Fibroblast of the aortic adventitia (primary cell): ENCODE results near the gene MOB3B. TPM values are rescaled to one million over a fixed set of nuclear protein-coding genes. Genes with fewer than 3 reads are reported as not detected.

Experiments used
- DNase-seq: peaks from one replicate; pipeline ENCODE4 v3.0.0-alpha.2; 2010; ENCODE audit warnings: low read depth
- H3K4me3 ChIP-seq: 2 replicates; pipeline ENCODE4 v1.5.1; 2011; ENCODE audit warnings: low read depth, mild to moderate bottlenecking, control low read depth, low read length, moderate library complexity
- CTCF ChIP-seq: IDR thresholded peaks from 2 replicates; pipeline ENCODE4 v1.5.1; 2011; ENCODE audit warnings: mild to moderate bottlenecking, low read length, control low read depth, inconsistent platforms; ENCODE audit not compliant: insufficient read depth
- total RNA-seq: library from RNA; depleted of rRNA; stranded (reverse); fragments of >200 nt; gene quantifications from 2 replicates; pipeline ENCODE4 v1.2.3, GENCODE V29; 2012; ENCODE audit warnings: low replicate concordance

MOB3B gene
- total RNA-seq, 1 donor = under 0.01 TPM

GRCh38 chr9:27429917-27430316 is 99.7 kb downstream of the MOB3B start:
- no peak for DNase-seq
- TF ChIP-seq CTCF = no peak
- no peak overlapping the region for H3K4me3 ChIP-seq

- TF ChIP-seq CTCF = no peak
These were observed 100.2 kb downstream of the MOB3B start for GRCh38 chr9:27429436-27429835.

GRCh38 chr9:27428551-27428950 is 101.1 kb downstream of the MOB3B start:
- TF ChIP-seq CTCF = no peak
- H3K4me3 ChIP-seq = no peak overlapping the region
- no peak for DNase-seq

More at GRCh38 chr9:27429436-27429835, 100.2 kb downstream of the MOB3B start:
- H3K4me3 ChIP-seq = no peak overlapping the region
- DNase-seq = no peak

- TF ChIP-seq CTCF = no peak
- no peak overlapping the region for H3K4me3 ChIP-seq
- no peak for DNase-seq
These were observed 102.4 kb downstream of the MOB3B start for GRCh38 chr9:27427272-27427643.

GRCh38 chr9:27426511-27427271 is 102.9 kb downstream of the MOB3B start:
- no peak for TF ChIP-seq CTCF
- H3K4me3 ChIP-seq = no peak overlapping the region
- DNase-seq = no peak

GRCh38 chr9:27425827-27426510 is 103.6 kb downstream of the MOB3B start:
- DNase-seq = no peak
- no peak overlapping the region for H3K4me3 ChIP-seq

More at GRCh38 chr9:27425827-27426510, 103.6 kb downstream of the MOB3B start:
- TF ChIP-seq CTCF = no peak
